Activated naive CD8-positive, alpha-beta T cell treated with anti-CD3 and anti-CD28 coated beads, Interleukin-2, amount 10 ng/mL, durations not matched to agents 7 days and 5 days (primary cell): ENCODE measurements around the gene ETS2. TPM values are rescaled to one million over a fixed set of nuclear protein-coding genes. Genes with fewer than 3 reads are reported as not detected.
"Not testable (repeated sequence)": the region's sequence is repeated elsewhere in the genome, so short reads cannot be mapped to it uniquely, and the experiment has no call there.

Experiments
- ATAC-seq: fragments of 150-1000 bp; cut with Tn5 transposase; one replicate; pipeline ENCODE4 v1.10.0; 2021; ENCODE audit warnings: low read depth, moderate library complexity
- POLR2A ChIA-PET: fragments of 350-600 bp; sonication (Branson Sonifier 250); formaldehyde crosslinking; loops from one replicate; lab custom pipeline; 2021; ENCODE audit warnings: antibody characterized with exemption; lab: Charles Lee
- DNase-seq: peaks from one replicate; pipeline ENCODE4 v3.0.0; 2021
- H3K27ac Mint-ChIP-seq: one replicate; pipeline ENCODE4 v1.8.0; 2022; ENCODE audit warnings: mild to moderate bottlenecking, mixed read lengths
- H3K27me3 Mint-ChIP-seq: one replicate; pipeline ENCODE4 v1.8.0; 2022; ENCODE audit warnings: mild to moderate bottlenecking, moderate library complexity, mixed read lengths
- H3K36me3 Mint-ChIP-seq: one replicate; pipeline ENCODE4 v1.8.0; 2021; ENCODE audit warnings: mild to moderate bottlenecking, mixed read lengths
- H3K4me1 Mint-ChIP-seq: one replicate; pipeline ENCODE4 v1.8.0; 2021; ENCODE audit warnings: mixed read lengths
- H3K4me3 Mint-ChIP-seq: one replicate; pipeline ENCODE4 v1.8.0; 2022; ENCODE audit warnings: mild to moderate bottlenecking, moderate library complexity, mixed read lengths
- H3K9me3 Mint-ChIP-seq: one replicate; pipeline ENCODE4 v1.8.0; 2021; ENCODE audit warnings: mixed read lengths
- total RNA-seq, 2 experiments: library from RNA; stranded (reverse); gene quantifications; one replicate each; pipeline ENCODE4 v1.2.3, GENCODE V29; 2021

The ETS2 gene
- total RNA-seq, 2 experiments from 2014 or later = 14.8 to 15.5 TPM

GRCh38 chr21:38832664-38833063 is 26.9 kb downstream of the ETS2 start:
- POLR2A ChIA-PET = no interaction called here
- DNase-seq (no peak), ATAC-seq (no peak)
- no peak overlapping the region for H3K27ac Mint-ChIP-seq
- H3K9me3 Mint-ChIP-seq = no peaks in the 10 kb centered on the region
- H3K36me3 Mint-ChIP-seq = no peaks in the 10 kb centered on the region
- H3K4me1 Mint-ChIP-seq = peaks cover 11% of the 10 kb centered on the region
- no peak overlapping the region for H3K4me3 Mint-ChIP-seq
- peaks cover 3% of the 10 kb centered on the region for H3K27me3 Mint-ChIP-seq

- no peak for ATAC-seq
- Mint-ChIP-seq H3K4me1 (peaks cover 11% of the 10 kb centered on the region), H3K27ac (no peak overlapping the region), H3K27me3 (peaks cover 2% of the 10 kb centered on the region), H3K4me3 (no peak overlapping the region), H3K36me3 (no peaks in the 10 kb centered on the region), H3K9me3 (no peaks in the 10 kb centered on the region)
- no peak for DNase-seq
- POLR2A ChIA-PET = no interaction called here
Measured at GRCh38 chr21:38833117-38833516, 27.4 kb downstream of the ETS2 start.

- Mint-ChIP-seq H3K9me3 (no peaks in the 10 kb centered on the region), H3K4me1 (peaks cover 11% of the 10 kb centered on the region), H3K36me3 (no peaks in the 10 kb centered on the region), H3K4me3 (no peak overlapping the region), H3K27ac (no peak overlapping the region), H3K27me3 (peaks cover 5% of the 10 kb centered on the region)
- no peak for ATAC-seq
- POLR2A ChIA-PET = no interaction called here
- no peak for DNase-seq
Measured at GRCh38 chr21:38834725-38835124, 29.0 kb downstream of the ETS2 start.

GRCh38 chr21:38837806-38838461 is 32.2 kb downstream of the ETS2 start:
- Mint-ChIP-seq H3K36me3 (no peaks in the 10 kb centered on the region), H3K27ac (no peak overlapping the region), H3K4me3 (no peak overlapping the region), H3K27me3 (peaks cover 7% of the 10 kb centered on the region), H3K9me3 (no peaks in the 10 kb centered on the region), H3K4me1 (no peaks in the 10 kb centered on the region)
- DNase-seq (no peak), ATAC-seq (no peak)
- POLR2A ChIA-PET = no interaction called here

GRCh38 chr21:38838598-38839327 is 33.0 kb downstream of the ETS2 start:
- no peaks in the 10 kb centered on the region for H3K9me3 Mint-ChIP-seq
- DNase-seq (no peak), ATAC-seq (no peak)
- no peak overlapping the region for H3K27ac Mint-ChIP-seq
- H3K4me3 Mint-ChIP-seq = no peak overlapping the region
- no peaks in the 10 kb centered on the region for H3K4me1 Mint-ChIP-seq
- H3K27me3 Mint-ChIP-seq = peaks cover 7% of the 10 kb centered on the region
- POLR2A ChIA-PET = no interaction called here
- no peaks in the 10 kb centered on the region for H3K36me3 Mint-ChIP-seq

GRCh38 chr21:38839328-38840286 is 33.9 kb downstream of the ETS2 start:
- Mint-ChIP-seq H3K27ac (no peak overlapping the region), H3K27me3 (peaks cover 5% of the 10 kb centered on the region), H3K4me3 (no peak overlapping the region), H3K4me1 (no peaks in the 10 kb centered on the region), H3K36me3 (no peaks in the 10 kb centered on the region), H3K9me3 (no peaks in the 10 kb centered on the region)
- DNase-seq (no peak), ATAC-seq (no peak)
- POLR2A ChIA-PET = no interaction called here

- Mint-ChIP-seq H3K36me3 (no peaks in the 10 kb centered on the region), H3K9me3 (no peaks in the 10 kb centered on the region), H3K27ac (no peak overlapping the region), H3K27me3 (peaks cover 5% of the 10 kb centered on the region), H3K4me3 (no peak overlapping the region), H3K4me1 (no peaks in the 10 kb centered on the region)
- no peak for DNase-seq
- no peak for ATAC-seq
- POLR2A ChIA-PET = no interaction called here
Measured at GRCh38 chr21:38840456-38841300, 34.9 kb downstream of the ETS2 start.

GRCh38 chr21:38841472-38841871 is 35.7 kb downstream of the ETS2 start:
- peaks cover 5% of the 10 kb centered on the region for H3K27me3 Mint-ChIP-seq
- DNase-seq = no peak
- no peak overlapping the region for H3K27ac Mint-ChIP-seq
- POLR2A ChIA-PET = no interaction called here
- H3K4me3 Mint-ChIP-seq = no peak overlapping the region
- H3K9me3 Mint-ChIP-seq = no peaks in the 10 kb centered on the region
- no peak for ATAC-seq
- no peaks in the 10 kb centered on the region for H3K36me3 Mint-ChIP-seq
- no peaks in the 10 kb centered on the region for H3K4me1 Mint-ChIP-seq

GRCh38 chr21:38842079-38842478 is 36.4 kb downstream of the ETS2 start:
- DNase-seq (no peak), ATAC-seq (no peak)
- no peaks in the 10 kb centered on the region for H3K9me3 Mint-ChIP-seq
- H3K27ac Mint-ChIP-seq = no peak overlapping the region
- no peaks in the 10 kb centered on the region for H3K4me1 Mint-ChIP-seq
- POLR2A ChIA-PET = no interaction called here
- H3K27me3 Mint-ChIP-seq = peaks cover 5% of the 10 kb centered on the region
- no peaks in the 10 kb centered on the region for H3K36me3 Mint-ChIP-seq
- H3K4me3 Mint-ChIP-seq = no peak overlapping the region

- Mint-ChIP-seq H3K4me1 (no peaks in the 10 kb centered on the region), H3K36me3 (no peaks in the 10 kb centered on the region), H3K9me3 (no peaks in the 10 kb centered on the region), H3K4me3 (no peak overlapping the region), H3K27ac (no peak overlapping the region), H3K27me3 (peaks cover 5% of the 10 kb centered on the region)
- no peak for ATAC-seq
- DNase-seq = no peak
- POLR2A ChIA-PET = no interaction called here
Measured at GRCh38 chr21:38843379-38843778, 37.6 kb downstream of the ETS2 start.

GRCh38 chr21:38843806-38844503 is 38.2 kb downstream of the ETS2 start:
- no peak for DNase-seq
- no peak for ATAC-seq
- no peak overlapping the region for H3K27ac Mint-ChIP-seq
- H3K9me3 Mint-ChIP-seq = no peaks in the 10 kb centered on the region
- no peak overlapping the region for H3K4me3 Mint-ChIP-seq
- POLR2A ChIA-PET = no interaction called here
- peaks cover 5% of the 10 kb centered on the region for H3K27me3 Mint-ChIP-seq
- H3K36me3 Mint-ChIP-seq = no peaks in the 10 kb centered on the region
- no peaks in the 10 kb centered on the region for H3K4me1 Mint-ChIP-seq

- H3K36me3 Mint-ChIP-seq, H3K27me3 Mint-ChIP-seq: not testable (repeated sequence)
Measured at GRCh38 chr21:38845374-38845773, 39.6 kb downstream of the ETS2 start.

More at GRCh38 chr21:38845374-38845773, 39.6 kb downstream of the ETS2 start:
- H3K9me3 Mint-ChIP-seq, H3K4me1 Mint-ChIP-seq, POLR2A ChIA-PET, H3K4me3 Mint-ChIP-seq, H3K27ac Mint-ChIP-seq, DNase-seq, ATAC-seq: not testable (repeated sequence)
